Measurements from ENCODE around the gene PYGO1. TPM values are rescaled to one million over a fixed set of nuclear protein-coding genes. Genes with fewer than 3 reads are reported as not detected.

PYGO1 gene
- total and polyA plus RNA-seq, 2 experiments from 2014 or later, result 5.4 to 10.7 TPM

DNA sequence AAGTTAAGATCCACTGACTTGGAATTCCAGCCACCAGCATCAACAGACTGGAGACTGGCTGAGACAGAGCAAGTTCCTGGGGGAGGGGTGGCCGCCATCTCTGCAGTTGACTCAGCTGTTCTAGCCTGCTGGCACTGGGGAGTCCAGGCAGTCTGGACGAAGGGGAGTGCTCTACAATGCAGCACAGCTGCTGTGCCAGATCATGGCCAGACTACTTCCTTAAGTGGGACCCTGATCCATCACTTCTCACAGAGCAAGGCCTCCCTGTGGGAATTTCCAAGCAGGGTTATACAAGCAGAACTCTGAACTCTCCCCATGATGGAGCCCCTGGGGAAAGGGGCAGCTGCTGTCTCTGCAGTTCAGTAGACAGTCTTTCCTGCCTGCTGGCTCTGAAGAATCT, 35.2 kb downstream of the PYGO1 start:
- DNase-seq (ENCODE audit: low read depth in 1 of 2, low spot score in 1 of 2), result peak; percentile 5 to 70
- Histone ChIP-seq H3K9me3 (ENCODE audit: low read depth) (no peaks in the 10 kb centered on the region), H3K27ac (no peak overlapping the region), H3K36me3 (no peaks in the 10 kb centered on the region), H3K4me3 (no peak overlapping the region), H3K27me3 (no peaks in the 10 kb centered on the region), H3K4me1 (ENCODE audit: low read depth) (no peaks in the 10 kb centered on the region)
- TF ChIP-seq, protein P1, sequence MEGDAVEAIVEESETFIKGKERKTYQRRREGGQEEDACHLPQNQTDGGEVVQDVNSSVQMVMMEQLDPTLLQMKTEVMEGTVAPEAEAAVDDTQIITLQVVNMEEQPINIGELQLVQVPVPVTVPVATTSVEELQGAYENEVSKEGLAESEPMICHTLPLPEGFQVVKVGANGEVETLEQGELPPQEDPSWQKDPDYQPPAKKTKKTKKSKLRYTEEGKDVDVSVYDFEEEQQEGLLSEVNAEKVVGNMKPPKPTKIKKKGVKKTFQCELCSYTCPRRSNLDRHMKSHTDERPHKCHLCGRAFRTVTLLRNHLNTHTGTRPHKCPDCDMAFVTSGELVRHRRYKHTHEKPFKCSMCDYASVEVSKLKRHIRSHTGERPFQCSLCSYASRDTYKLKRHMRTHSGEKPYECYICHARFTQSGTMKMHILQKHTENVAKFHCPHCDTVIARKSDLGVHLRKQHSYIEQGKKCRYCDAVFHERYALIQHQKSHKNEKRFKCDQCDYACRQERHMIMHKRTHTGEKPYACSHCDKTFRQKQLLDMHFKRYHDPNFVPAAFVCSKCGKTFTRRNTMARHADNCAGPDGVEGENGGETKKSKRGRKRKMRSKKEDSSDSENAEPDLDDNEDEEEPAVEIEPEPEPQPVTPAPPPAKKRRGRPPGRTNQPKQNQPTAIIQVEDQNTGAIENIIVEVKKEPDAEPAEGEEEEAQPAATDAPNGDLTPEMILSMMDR (IDR thresholded peaks at IDR 0.05; ENCODE audit: low read depth, low read length), result no peak

DNA sequence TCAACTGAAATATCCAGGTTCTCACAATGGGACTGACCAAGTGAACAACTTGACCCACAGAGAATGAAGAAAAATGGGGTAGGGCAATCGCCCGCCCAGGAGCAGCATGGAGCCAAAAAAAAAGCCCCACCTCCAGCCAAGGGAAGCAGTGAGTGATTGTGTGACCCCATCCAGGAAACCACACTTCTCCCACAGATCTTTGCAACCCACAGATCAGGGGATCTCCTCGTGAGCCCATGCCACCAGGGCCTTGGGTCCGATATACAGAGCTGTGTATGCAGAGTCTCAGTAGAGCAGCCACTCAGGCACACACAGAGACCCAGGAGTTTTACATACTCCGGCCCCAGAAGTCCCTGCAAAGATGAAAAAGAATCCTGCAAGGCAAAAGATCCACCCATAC, 35.7 kb downstream of the PYGO1 start:
- no peak overlapping the region for H3K27ac ChIP-seq
- H3K9me3 ChIP-seq (ENCODE audit: low read depth), result no peaks in the 10 kb centered on the region
- TF ChIP-seq, protein P1 (IDR thresholded peaks at IDR 0.05; ENCODE audit: low read depth, low read length), result no peak
- no peaks in the 10 kb centered on the region for H3K27me3 ChIP-seq
- DNase-seq (ENCODE audit: low read depth in 1 of 2, low spot score in 1 of 2), result no peak
- H3K4me1 ChIP-seq (ENCODE audit: low read depth), result no peaks in the 10 kb centered on the region
- H3K36me3 ChIP-seq, result no peaks in the 10 kb centered on the region
- no peak overlapping the region for H3K4me3 ChIP-seq

DNA sequence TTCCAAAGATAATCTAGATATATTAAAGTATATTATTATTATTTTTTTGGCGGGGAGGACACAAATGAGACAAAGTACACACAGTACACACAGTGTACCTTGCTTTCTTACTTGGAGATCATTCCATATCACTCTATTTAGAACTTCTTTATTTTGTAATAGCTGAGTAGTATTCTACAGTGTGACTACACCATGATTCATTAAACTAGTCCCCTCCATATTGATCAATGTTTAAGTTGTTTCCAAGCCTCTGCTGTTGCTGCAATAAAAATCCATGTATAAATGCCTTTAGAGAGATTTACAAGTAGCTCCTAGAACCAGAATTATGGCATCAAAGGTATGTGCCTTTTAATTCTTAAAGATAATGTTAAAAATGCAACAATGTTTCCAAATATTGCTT, 38.8 kb downstream of the PYGO1 start:
- no peaks in the 10 kb centered on the region for H3K4me1 ChIP-seq (ENCODE audit: low read depth)
- no peak overlapping the region for H3K27ac ChIP-seq
- H3K4me3 ChIP-seq, result no peak overlapping the region
- H3K9me3 ChIP-seq (ENCODE audit: low read depth), result no peaks in the 10 kb centered on the region
- H3K36me3 ChIP-seq, result peaks cover 10% of the 10 kb centered on the region
- H3K27me3 ChIP-seq, result no peaks in the 10 kb centered on the region
- DNase-seq (ENCODE audit: low read depth in 1 of 2, low spot score in 1 of 2), result no peak
- TF ChIP-seq, protein P1 (IDR thresholded peaks at IDR 0.05; ENCODE audit: low read depth, low read length), result no peak

DNA sequence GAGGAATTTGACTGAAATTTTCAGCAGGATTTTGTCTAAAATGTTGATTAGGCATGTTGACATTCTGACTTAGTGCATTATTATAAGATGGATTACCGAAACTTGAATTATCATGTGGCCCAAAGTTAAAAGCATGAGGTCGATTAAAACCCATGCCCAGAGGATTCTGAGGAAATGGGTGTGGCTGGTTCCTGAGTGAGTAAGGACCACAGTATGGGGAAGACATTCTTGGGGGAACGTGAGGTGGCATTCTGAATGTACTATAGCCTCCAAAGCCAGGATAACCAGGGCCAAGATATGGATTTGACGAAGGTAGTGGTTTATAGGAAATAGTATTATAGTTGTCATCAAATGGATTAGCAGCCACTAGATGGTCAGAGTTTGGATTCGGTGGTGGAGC, 41.4 kb downstream of the PYGO1 start:
- Histone ChIP-seq H3K4me1 (ENCODE audit: low read depth) (no peaks in the 10 kb centered on the region), H3K27me3 (no peaks in the 10 kb centered on the region), H3K9me3 (ENCODE audit: low read depth) (no peaks in the 10 kb centered on the region), H3K4me3 (no peak overlapping the region), H3K36me3 (peaks cover 10% of the 10 kb centered on the region), H3K27ac (no peak overlapping the region)
- TF ChIP-seq, protein P1 (IDR thresholded peaks at IDR 0.05; ENCODE audit: low read depth, low read length), result no peak
- peak in 1 of 2 donors; percentile 32 for DNase-seq (ENCODE audit: low read depth in 1 of 2, low spot score in 1 of 2)

DNA sequence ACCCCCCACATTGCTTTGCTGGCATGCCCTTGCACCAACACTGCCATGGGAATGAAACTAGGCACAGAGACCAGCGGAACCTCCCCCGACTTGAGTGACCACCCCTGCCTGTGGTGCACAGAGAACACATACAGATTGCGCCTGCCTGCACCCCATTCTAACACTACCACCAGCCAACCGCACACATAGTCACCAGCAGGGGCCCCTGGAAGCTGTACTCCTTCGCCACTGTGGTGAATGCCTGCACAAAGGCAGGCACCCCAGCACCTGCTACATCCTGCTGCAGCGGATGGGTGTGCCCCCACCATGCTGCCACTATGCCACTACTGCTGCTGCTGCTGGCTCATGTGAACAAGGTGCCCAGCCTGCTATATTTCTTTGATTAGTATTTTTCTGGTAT, 52.7 kb downstream of the PYGO1 start:
- Histone ChIP-seq H3K9me3 (ENCODE audit: low read depth) (no peaks in the 10 kb centered on the region), H3K36me3 (no peaks in the 10 kb centered on the region), H3K4me3 (no peak overlapping the region), H3K27me3 (no peaks in the 10 kb centered on the region), H3K27ac (no peak overlapping the region), H3K4me1 (ENCODE audit: low read depth) (peaks cover 4% of the 10 kb centered on the region)
- TF ChIP-seq, protein P1 (IDR thresholded peaks at IDR 0.05; ENCODE audit: low read depth, low read length), result no peak
- DNase-seq (ENCODE audit: low read depth in 1 of 2, low spot score in 1 of 2), result no peak

DNA sequence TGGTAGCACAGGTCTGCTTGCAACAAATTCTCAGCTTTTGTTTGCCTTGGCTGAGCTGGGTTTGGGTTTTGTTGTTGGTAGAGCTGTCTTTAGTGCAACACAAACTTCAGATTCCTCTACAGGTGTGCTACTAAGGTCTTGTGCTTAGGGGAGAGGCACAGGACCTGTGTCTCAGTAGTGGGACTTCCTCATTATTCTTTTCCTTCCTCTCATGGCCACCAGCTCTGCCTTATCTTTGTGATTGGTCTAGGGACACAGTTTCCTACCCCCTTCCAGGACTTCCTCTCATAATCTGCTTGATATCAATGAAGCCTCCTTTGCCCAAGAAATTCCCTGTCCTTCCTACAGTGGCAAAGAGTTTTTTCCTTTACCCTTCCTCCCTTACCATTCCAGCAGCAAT, 55.2 kb downstream of the PYGO1 start:
- peaks cover 4% of the 10 kb centered on the region for H3K4me1 ChIP-seq (ENCODE audit: low read depth)
- H3K4me3 ChIP-seq, result no peak overlapping the region
- H3K27ac ChIP-seq, result no peak overlapping the region
- H3K27me3 ChIP-seq, result no peaks in the 10 kb centered on the region
- H3K9me3 ChIP-seq (ENCODE audit: low read depth), result no peaks in the 10 kb centered on the region
- H3K36me3 ChIP-seq, result no peaks in the 10 kb centered on the region
- no peak for DNase-seq (ENCODE audit: low read depth in 1 of 2, low spot score in 1 of 2)
- TF ChIP-seq, protein P1 (IDR thresholded peaks at IDR 0.05; ENCODE audit: low read depth, low read length), result no peak

Data from cardiac muscle cell (in vitro differentiated cells and primary cell).